PC-3 (cell line): ENCODE measurements around the gene ELK3.

ENCODE experiments used
- EZH2 ChIP-seq: fragments of 300-600 bp; sonication (generic); IDR thresholded peaks from one replicate; pipeline ENCODE4 v1.6.1; 2017; ENCODE audit warnings: antibody characterized with exemption, mild to moderate bottlenecking, low read length; ENCODE audit not compliant: unreplicated experiment
- EZH2phosphoT487 ChIP-seq: fragments of 300-600 bp; sonication (generic); IDR thresholded peaks from 2 replicates; pipeline ENCODE4 v1.6.1; 2018; ENCODE audit warnings: mild to moderate bottlenecking, antibody characterized with exemption, low read length, borderline replicate concordance
- TF ChIP-seq, protein P1 (sequence below): fragments of 300-600 bp; sonication (generic); conservative IDR thresholded peaks from 2 replicates; pipeline ENCODE4 v1.5.1; 2017; ENCODE audit warnings: antibody characterized with exemption, low read depth, mild to moderate bottlenecking, low read length

DNA sequence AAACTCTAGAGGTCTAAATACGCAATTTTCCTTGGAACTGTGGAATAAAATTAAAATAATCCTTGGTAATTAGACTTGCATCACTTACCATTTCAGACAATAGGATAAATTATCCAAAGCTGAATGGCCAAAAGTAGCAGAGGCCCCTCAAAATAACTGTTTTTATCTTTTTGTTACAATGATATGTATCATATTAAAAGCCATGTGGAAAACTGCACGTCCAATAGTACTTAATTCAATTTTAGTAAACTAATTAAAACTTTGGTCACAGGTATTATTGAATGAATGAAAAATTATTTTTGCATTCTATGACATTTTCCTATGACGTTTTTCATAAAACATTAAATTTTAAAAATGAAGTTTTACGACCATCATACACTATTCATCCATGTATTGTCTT lies 107.6 kb downstream of the ELK3 start:
- TF ChIP-seq, protein P1, sequence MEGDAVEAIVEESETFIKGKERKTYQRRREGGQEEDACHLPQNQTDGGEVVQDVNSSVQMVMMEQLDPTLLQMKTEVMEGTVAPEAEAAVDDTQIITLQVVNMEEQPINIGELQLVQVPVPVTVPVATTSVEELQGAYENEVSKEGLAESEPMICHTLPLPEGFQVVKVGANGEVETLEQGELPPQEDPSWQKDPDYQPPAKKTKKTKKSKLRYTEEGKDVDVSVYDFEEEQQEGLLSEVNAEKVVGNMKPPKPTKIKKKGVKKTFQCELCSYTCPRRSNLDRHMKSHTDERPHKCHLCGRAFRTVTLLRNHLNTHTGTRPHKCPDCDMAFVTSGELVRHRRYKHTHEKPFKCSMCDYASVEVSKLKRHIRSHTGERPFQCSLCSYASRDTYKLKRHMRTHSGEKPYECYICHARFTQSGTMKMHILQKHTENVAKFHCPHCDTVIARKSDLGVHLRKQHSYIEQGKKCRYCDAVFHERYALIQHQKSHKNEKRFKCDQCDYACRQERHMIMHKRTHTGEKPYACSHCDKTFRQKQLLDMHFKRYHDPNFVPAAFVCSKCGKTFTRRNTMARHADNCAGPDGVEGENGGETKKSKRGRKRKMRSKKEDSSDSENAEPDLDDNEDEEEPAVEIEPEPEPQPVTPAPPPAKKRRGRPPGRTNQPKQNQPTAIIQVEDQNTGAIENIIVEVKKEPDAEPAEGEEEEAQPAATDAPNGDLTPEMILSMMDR, result no peak
- TF ChIP-seq EZH2, result no peak
- no peak for TF ChIP-seq EZH2phosphoT487
